ENCODE data around the gene PGBD5.

DNA sequence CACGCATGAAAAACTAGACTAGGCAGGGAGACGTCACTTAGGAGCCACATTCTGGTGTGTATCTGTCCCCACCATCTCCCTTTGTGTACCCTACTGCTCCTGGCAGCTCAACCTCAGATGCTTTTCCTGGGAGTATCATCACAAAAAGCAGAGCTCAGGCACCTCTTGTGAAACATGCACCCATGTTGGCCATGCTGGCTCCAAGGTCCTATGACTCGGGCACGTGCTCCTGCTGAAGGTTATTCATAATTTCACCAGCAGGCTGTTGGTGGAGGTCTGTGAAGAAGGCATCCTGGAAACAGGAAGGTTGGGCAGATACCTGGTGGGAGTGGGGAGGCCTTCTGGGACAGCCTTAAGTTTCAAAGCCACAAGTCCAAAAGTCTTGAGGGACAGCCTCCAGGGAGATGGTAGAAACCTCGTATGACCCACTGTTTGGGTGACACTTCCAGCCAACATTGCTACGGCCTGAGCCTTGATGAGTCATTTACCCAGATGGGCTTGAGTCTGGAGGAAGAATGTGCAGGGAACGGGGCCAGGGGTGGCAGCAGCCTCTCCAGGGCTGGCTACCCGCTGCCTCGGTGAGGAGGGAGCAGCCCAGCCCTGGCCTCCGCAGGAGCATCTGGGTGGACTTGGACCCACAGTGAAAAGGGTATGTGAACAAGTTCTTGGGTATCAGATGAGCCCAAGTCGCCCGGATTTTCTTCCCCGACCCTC lies 75.8 kb downstream of the PGBD5 start:
- TF ChIP-seq, protein P1, sequence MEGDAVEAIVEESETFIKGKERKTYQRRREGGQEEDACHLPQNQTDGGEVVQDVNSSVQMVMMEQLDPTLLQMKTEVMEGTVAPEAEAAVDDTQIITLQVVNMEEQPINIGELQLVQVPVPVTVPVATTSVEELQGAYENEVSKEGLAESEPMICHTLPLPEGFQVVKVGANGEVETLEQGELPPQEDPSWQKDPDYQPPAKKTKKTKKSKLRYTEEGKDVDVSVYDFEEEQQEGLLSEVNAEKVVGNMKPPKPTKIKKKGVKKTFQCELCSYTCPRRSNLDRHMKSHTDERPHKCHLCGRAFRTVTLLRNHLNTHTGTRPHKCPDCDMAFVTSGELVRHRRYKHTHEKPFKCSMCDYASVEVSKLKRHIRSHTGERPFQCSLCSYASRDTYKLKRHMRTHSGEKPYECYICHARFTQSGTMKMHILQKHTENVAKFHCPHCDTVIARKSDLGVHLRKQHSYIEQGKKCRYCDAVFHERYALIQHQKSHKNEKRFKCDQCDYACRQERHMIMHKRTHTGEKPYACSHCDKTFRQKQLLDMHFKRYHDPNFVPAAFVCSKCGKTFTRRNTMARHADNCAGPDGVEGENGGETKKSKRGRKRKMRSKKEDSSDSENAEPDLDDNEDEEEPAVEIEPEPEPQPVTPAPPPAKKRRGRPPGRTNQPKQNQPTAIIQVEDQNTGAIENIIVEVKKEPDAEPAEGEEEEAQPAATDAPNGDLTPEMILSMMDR (IDR thresholded peaks at IDR 0.05), result no peak
- no peak for TF ChIP-seq POLR2A (IDR thresholded peaks at IDR 0.05)
